BLaER1 treated with 17β-estradiol and CSF1 and Interleukin-3, amounts not matched to agents 10 nM and 100 nM (cell line): Measurements from ENCODE around the gene MFRP.

Source experiments
- H3K27ac ChIP-seq, 11 experiments: shearing (Covaris generic); formaldehyde crosslinking; 2 replicates each; pipeline ENCODE4 v1.8.1; 2022
- H3K27me3 ChIP-seq, 11 experiments: shearing (Covaris generic); formaldehyde crosslinking; 2 replicates each; pipeline ENCODE4 v1.8.1; 2022
- H3K36me3 ChIP-seq, 11 experiments: shearing (Covaris generic); formaldehyde crosslinking; 2 replicates each; pipeline ENCODE4 v1.8.1; 2022
- H3K4me1 ChIP-seq, 10 experiments: shearing (Covaris generic); formaldehyde crosslinking; 2 replicates each; pipeline ENCODE4 v1.8.1; 2022
- H3K4me2 ChIP-seq, 11 experiments: shearing (Covaris generic); formaldehyde crosslinking; 2 replicates each; pipeline ENCODE4 v1.8.1; 2022
- H3K4me3 ChIP-seq, 10 experiments: shearing (Covaris generic); formaldehyde crosslinking; 2 replicates each; pipeline ENCODE4 v1.8.1; 2022
- H3K9ac ChIP-seq, 11 experiments: shearing (Covaris generic); formaldehyde crosslinking; 2 replicates each; pipeline ENCODE4 v1.8.1; 2022
- H3K9me3 ChIP-seq, 11 experiments: shearing (Covaris generic); formaldehyde crosslinking; replicated peaks in 1 of 11; 2 replicates each; pipeline ENCODE4 v1.8.1; 2022
- H4K20me1 ChIP-seq, 11 experiments: shearing (Covaris generic); formaldehyde crosslinking; 2 replicates each; pipeline ENCODE4 v1.8.1; 2022
- Cebpa-rat ChIP-seq, 11 experiments: shearing (Covaris generic); IDR thresholded peaks; 2 replicates each; pipeline ENCODE4 v1.8.1; 2022

The MFRP gene

DNA sequence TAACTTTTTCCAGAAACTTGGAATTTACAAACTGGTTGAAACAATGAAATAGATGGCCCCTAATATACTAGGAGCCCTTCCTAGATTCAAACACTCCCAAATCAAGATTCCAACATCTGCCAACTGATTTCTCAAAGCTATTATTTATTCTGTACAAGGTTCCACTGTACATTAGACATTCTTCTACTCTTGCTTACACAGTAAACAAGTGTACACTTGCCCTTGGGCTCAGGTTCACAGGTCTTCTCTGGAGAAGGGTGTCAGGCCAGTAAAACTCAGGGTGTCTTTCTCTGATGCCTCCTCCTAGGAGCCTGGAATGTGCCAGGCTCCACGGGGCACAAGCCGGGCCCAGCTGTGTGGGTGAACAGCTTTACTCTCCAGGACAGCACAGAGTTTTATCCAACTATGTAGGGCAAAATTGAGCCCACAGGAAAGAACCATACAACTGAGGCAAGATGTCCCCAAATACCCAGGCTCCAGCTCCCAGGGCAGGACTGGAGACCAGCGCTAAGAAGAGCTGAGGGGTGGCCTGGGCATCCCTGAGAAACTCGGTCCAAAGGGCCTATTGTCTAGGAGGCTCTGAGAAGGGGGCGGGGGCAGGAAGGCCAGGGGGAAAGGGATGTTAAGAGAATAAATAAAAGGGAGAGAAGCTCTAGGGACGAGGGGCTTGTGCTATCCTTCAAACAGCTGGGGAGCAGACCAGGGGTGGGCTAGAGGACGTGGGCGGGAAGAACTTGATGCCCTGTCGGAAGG is 8.8 kb upstream of the MFRP start:
- Histone ChIP-seq H3K27me3 (peaks cover 0 to 14% (median 7%) of the 10 kb centered on the region in 11 experiments; a peak in 10 of 22 replicates), H3K36me3 (0 out of 22 replicates have a peak, but pooled peaks cover 0 to 7% (median 0%) of the 10 kb centered on the region in 11 experiments), H3K9me3 (no peaks in the 10 kb centered on the region), H3K4me2 (0 out of 22 replicates have a peak overlapping the region, but pooled peaks of 1 of the 11 experiments have one; percentile 93), H3K9ac (no peak overlapping the region), H3K4me1 (peaks cover 24 to 37% (median 28%) of the 10 kb centered on the region in 10 experiments), H3K27ac (no peak overlapping the region), H3K4me3 (no peak overlapping the region), H4K20me1 (no peaks in the 10 kb centered on the region; a peak in 1 of 22 replicates)
- TF ChIP-seq Cebpa-rat (IDR thresholded peaks at IDR 0.05), result no peak

- no peaks in the 10 kb centered on the region for H3K36me3 ChIP-seq
- H3K4me3 ChIP-seq, result no peak overlapping the region
- no peak overlapping the region for H3K27ac ChIP-seq
- H3K4me2 ChIP-seq, result 0 out of 22 replicates have a peak overlapping the region, but pooled peaks of 1 of the 11 experiments have one; percentile 31
- no peaks in the 10 kb centered on the region; a peak in 1 of 22 replicates for H4K20me1 ChIP-seq
- H3K27me3 ChIP-seq, result peaks cover 0 to 14% (median 7%) of the 10 kb centered on the region in 11 experiments; a peak in 10 of 22 replicates
- no peaks in the 10 kb centered on the region for H3K9me3 ChIP-seq
- H3K9ac ChIP-seq, result no peak overlapping the region
- H3K4me1 ChIP-seq, result peaks cover 3 to 16% (median 7%) of the 10 kb centered on the region in 10 experiments; a peak in 18 of 20 replicates
- TF ChIP-seq Cebpa-rat (IDR thresholded peaks at IDR 0.05), result no peak
Observed at GRCh38 chr11:119352857-119353260, 6.4 kb upstream of the MFRP start.

- Histone ChIP-seq H3K36me3 (no peaks in the 10 kb centered on the region), H3K27ac (no peak overlapping the region), H3K9ac (no peak overlapping the region), H4K20me1 (no peaks in the 10 kb centered on the region; a peak in 1 of 22 replicates), H3K27me3 (peaks cover 0 to 12% (median 7%) of the 10 kb centered on the region in 11 experiments; a peak in 10 of 22 replicates), H3K9me3 (no peaks in the 10 kb centered on the region), H3K4me1 (peaks cover 0 to 9% (median 2%) of the 10 kb centered on the region in 10 experiments; a peak in 8 of 20 replicates), H3K4me2 (no peak overlapping the region), H3K4me3 (no peak overlapping the region)
- TF ChIP-seq Cebpa-rat (IDR thresholded peaks at IDR 0.05), result no peak
Observed at GRCh38 chr11:119351232-119351631, 4.7 kb upstream of the MFRP start.

DNA sequence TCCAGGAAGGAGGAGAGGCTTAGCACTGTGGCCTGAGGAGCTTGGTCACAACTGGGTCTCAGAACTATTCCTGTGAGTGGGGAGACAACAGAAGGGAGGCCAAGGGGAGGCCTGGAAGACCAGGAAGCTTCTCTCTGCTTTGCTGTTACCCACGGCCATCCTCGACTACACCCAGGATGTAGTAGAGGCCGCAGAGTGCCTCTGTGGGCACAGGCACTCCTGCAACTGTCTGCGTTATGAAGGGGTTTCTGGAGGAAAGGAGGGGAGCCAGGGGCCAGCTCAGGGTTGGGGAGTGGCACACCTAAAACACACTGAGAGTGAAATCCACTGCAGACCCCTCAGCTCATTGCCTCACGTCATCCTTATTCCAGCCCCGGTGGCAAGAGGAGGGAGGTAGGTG is 3.8 kb upstream of the MFRP start:
- Histone ChIP-seq H3K9me3 (no peaks in the 10 kb centered on the region), H3K27me3 (peaks cover 0 to 4% (median 0%) of the 10 kb centered on the region in 11 experiments; a peak in 5 of 22 replicates)

GRCh38 chr11:119347940-119348605 is 1.6 kb upstream of the MFRP start:
- Histone ChIP-seq H3K27ac (no peak overlapping the region), H3K36me3 (no peaks in the 10 kb centered on the region), H3K4me2 (no peak overlapping the region), H3K27me3 (no peaks in the 10 kb centered on the region), H4K20me1 (no peaks in the 10 kb centered on the region; a peak in 1 of 22 replicates), H3K4me1 (peaks cover 0 to 5% (median 2%) of the 10 kb centered on the region in 10 experiments; a peak in 7 of 20 replicates), H3K4me3 (no peak overlapping the region), H3K9me3 (no peaks in the 10 kb centered on the region), H3K9ac (no peak overlapping the region)
- no peak for TF ChIP-seq Cebpa-rat (IDR thresholded peaks at IDR 0.05)

More for the DNA sequence above, 3.8 kb upstream of the MFRP start:
- Histone ChIP-seq H3K36me3 (no peaks in the 10 kb centered on the region), H3K27ac (no peak overlapping the region), H3K4me1 (peaks cover 0 to 5% (median 2%) of the 10 kb centered on the region in 10 experiments; a peak in 7 of 20 replicates), H3K4me2 (no peak overlapping the region), H3K4me3 (no peak overlapping the region), H3K9ac (no peak overlapping the region), H4K20me1 (no peaks in the 10 kb centered on the region; a peak in 1 of 22 replicates)
- TF ChIP-seq Cebpa-rat (IDR thresholded peaks at IDR 0.05), result no peak

GRCh38 chr11:119347242-119347641 is 737 bp upstream of the MFRP start:
- Histone ChIP-seq H3K4me3 (no peak overlapping the region), H3K36me3 (no peaks in the 10 kb centered on the region), H3K9ac (no peak overlapping the region), H4K20me1 (peaks cover 0 to 4% (median 0%) of the 10 kb centered on the region in 11 experiments; a peak in 1 of 22 replicates), H3K4me1 (peaks cover 0 to 2% (median 0%) of the 10 kb centered on the region in 10 experiments; a peak in 7 of 20 replicates), H3K27ac (no peak overlapping the region), H3K4me2 (no peak overlapping the region), H3K9me3 (no peaks in the 10 kb centered on the region), H3K27me3 (peaks cover 0 to 3% (median 0%) of the 10 kb centered on the region in 11 experiments; a peak in 3 of 22 replicates)
- no peak for TF ChIP-seq Cebpa-rat (IDR thresholded peaks at IDR 0.05)

- TF ChIP-seq Cebpa-rat (IDR thresholded peaks at IDR 0.05), result no peak
- Histone ChIP-seq H4K20me1 (peaks cover 0 to 13% (median 0%) of the 10 kb centered on the region in 11 experiments; a peak in 2 of 22 replicates), H3K27ac (no peak overlapping the region), H3K9ac (no peak overlapping the region), H3K4me1 (peaks cover 11 to 17% (median 15%) of the 10 kb centered on the region in 10 experiments), H3K4me3 (no peak overlapping the region), H3K36me3 (no peaks in the 10 kb centered on the region), H3K27me3 (peaks cover 9 to 19% (median 14%) of the 10 kb centered on the region in 11 experiments), H3K4me2 (no peak overlapping the region), H3K9me3 (no peaks in the 10 kb centered on the region)
Observed at GRCh38 chr11:119345685-119346084, 820 bp downstream of the MFRP start.

DNA sequence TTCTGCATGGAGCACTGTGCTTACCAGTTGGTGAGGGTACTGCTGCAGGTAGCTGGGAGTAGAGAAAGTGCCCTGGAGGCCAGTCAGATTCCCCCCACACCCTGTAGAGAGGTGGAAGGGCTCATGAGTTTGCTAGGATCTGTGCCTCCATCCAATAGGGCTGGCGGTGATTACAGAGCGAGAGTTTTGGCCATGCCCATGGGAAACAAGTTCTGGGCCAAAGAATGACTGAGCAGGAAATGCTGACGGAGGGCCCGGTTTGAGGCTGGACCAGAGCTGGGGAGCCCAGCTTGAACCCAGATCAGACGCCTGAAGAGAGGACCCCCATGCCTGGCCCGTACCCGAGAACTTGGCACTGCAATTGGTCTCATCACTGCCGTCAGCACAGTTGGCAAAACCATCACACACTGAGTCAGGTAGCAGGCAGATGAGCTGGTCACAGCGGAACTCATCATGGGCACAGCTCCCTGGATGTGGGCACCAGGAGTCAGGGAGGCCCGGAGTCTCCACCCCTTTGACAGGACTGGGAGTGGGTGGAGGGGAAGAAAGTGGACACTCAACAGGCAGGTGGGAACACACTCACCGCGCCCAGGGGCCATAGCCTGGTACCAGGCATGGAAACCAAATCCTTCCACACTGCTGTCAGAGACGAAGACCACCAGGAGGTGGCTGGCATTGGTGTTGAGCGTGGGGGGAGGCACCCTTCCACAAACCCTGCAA is 2.1 kb downstream of the MFRP start:
- Histone ChIP-seq H3K27ac (no peak overlapping the region), H3K9me3 (no peaks in the 10 kb centered on the region), H4K20me1 (peaks cover 0 to 21% (median 2%) of the 10 kb centered on the region in 11 experiments; a peak in 9 of 22 replicates), H3K9ac (no peak overlapping the region), H3K27me3 (peaks cover 21 to 31% (median 27%) of the 10 kb centered on the region in 11 experiments), H3K36me3 (no peaks in the 10 kb centered on the region), H3K4me2 (no peak overlapping the region), H3K4me1 (peaks cover 24 to 29% (median 27%) of the 10 kb centered on the region in 10 experiments), H3K4me3 (no peak overlapping the region)
- TF ChIP-seq Cebpa-rat (IDR thresholded peaks at IDR 0.05), result no peak
